Mucosa of descending colon (tissue), 3 donors: ENCODE data around the gene BARX1. TPM values are rescaled to one million over a fixed set of nuclear protein-coding genes. Genes with fewer than 3 reads are reported as not detected.

Source experiments
- ATAC-seq: fragments of 200-7000 bp; cut with Tn5 transposase; one replicate; pipeline ENCODE4 v1.9.1; 2020; ENCODE audit warnings: mild to moderate bottlenecking, moderate library complexity
- DNase-seq, 3 donors: peaks; one replicate each; pipeline ENCODE4 v3.0.0-alpha.2; 2020
- H3K36me3 ChIP-seq: fragments of 200-600 bp; one replicate; pipeline ENCODE4 v1.8.0; 2021; ENCODE audit warnings: low read depth, mild to moderate bottlenecking
- H3K4me1 ChIP-seq: fragments of 200-600 bp; one replicate; pipeline ENCODE4 v1.8.0; 2021; ENCODE audit warnings: low read depth, mild to moderate bottlenecking
- H3K4me3 ChIP-seq: fragments of 200-600 bp; one replicate; pipeline ENCODE4 v1.8.0; 2021; ENCODE audit warnings: mild to moderate bottlenecking
- H3K9me3 ChIP-seq: fragments of 200-600 bp; one replicate; pipeline ENCODE4 v1.8.0; 2021; ENCODE audit warnings: mild to moderate bottlenecking
- intact Hi-C, 2 donors: fragments of 100-400 bp; cut with DNase I in 1 of 2; cut with micrococcal nuclease in 1 of 2; formaldehyde crosslinking; loops; one replicate each; pipeline versions ENCODE4 v1.11.0 to v1.11.1; 2022; cut with DNase I, micrococcal nuclease
- total RNA-seq, 3 donors: library from RNA; stranded (reverse); fragmentation: NEBNext Ultra II Directional in 2 of 3; extraction: Animal tissue kit (Norgen Biotek cat#: 25700) in 2 of 3; gene quantifications; one replicate each; pipeline versions ENCODE4 v1.2.1 to v1.2.4, GENCODE V29; 2021 to 2023
- TF ChIP-seq, protein P1 (sequence below): fragments of 200-600 bp; IDR thresholded peaks from one replicate; pipeline ENCODE4 v1.8.0; 2022; ENCODE audit warnings: antibody characterized with exemption, mild to moderate bottlenecking
- donor health status: DM: no; HTN: no; CAD: no; lungs with moderate emphysema.
- donor health status: DM: no; HTN: no; CAD: no.
- donor health status: DM: no; HTN: yes; CAD: no.

Gene BARX1
- total RNA-seq, 3 donors from 2014 or later: 0.17 TPM; not detected in 2

DNA sequence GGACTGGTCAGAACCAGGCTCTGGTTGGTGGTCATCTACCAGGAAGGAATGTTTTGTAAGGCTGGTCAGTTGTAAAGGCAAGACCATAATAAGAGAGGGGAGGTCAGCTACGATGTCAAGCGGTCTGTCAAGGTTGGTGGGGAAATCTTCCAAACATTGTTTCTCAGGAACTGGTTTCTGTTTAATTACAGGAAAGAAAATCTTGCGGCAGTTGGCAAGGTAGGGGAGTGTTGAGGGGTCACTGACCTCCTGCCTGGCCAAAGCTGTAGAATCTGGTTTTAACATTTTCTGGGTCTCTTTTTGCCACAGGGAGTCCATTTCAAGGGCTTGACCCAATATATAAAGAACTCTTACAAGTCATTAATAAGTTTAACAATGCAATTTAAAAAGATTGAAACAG lies 39.0 kb upstream of the BARX1 start:
- intact Hi-C loops: no loop called here
- Histone ChIP-seq H3K36me3 (no peaks in the 10 kb centered on the region), H3K9me3 (peaks cover 10% of the 10 kb centered on the region), H3K4me1 (no peaks in the 10 kb centered on the region), H3K4me3 (no peak overlapping the region)
- ATAC-seq (no peak), DNase-seq (no peak)
- TF ChIP-seq, protein P1, sequence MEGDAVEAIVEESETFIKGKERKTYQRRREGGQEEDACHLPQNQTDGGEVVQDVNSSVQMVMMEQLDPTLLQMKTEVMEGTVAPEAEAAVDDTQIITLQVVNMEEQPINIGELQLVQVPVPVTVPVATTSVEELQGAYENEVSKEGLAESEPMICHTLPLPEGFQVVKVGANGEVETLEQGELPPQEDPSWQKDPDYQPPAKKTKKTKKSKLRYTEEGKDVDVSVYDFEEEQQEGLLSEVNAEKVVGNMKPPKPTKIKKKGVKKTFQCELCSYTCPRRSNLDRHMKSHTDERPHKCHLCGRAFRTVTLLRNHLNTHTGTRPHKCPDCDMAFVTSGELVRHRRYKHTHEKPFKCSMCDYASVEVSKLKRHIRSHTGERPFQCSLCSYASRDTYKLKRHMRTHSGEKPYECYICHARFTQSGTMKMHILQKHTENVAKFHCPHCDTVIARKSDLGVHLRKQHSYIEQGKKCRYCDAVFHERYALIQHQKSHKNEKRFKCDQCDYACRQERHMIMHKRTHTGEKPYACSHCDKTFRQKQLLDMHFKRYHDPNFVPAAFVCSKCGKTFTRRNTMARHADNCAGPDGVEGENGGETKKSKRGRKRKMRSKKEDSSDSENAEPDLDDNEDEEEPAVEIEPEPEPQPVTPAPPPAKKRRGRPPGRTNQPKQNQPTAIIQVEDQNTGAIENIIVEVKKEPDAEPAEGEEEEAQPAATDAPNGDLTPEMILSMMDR: no peak

GRCh38 chr9:93992830-93993229 lies 37.7 kb upstream of the BARX1 start:
- ATAC-seq (no peak), DNase-seq (no peak)
- Histone ChIP-seq H3K36me3 (no peaks in the 10 kb centered on the region), H3K9me3 (peaks cover 10% of the 10 kb centered on the region), H3K4me1 (no peaks in the 10 kb centered on the region), H3K4me3 (no peak overlapping the region)
- intact Hi-C loops: no loop called here
- TF ChIP-seq, protein P1: no peak

GRCh38 chr9:93990448-93990847 lies 35.3 kb upstream of the BARX1 start:
- ATAC-seq (no peak), DNase-seq (no peak)
- TF ChIP-seq, protein P1: no peak
- no peak overlapping the region for H3K4me3 ChIP-seq
- no peaks in the 10 kb centered on the region for H3K4me1 ChIP-seq
- intact Hi-C loops: no loop called here
- no peaks in the 10 kb centered on the region for H3K36me3 ChIP-seq
- H3K9me3 ChIP-seq: peaks cover 10% of the 10 kb centered on the region

GRCh38 chr9:93988056-93988455 lies 32.9 kb upstream of the BARX1 start:
- ATAC-seq (no peak), DNase-seq (no peak)
- TF ChIP-seq, protein P1: no peak
- Histone ChIP-seq H3K9me3 (peaks cover 10% of the 10 kb centered on the region), H3K36me3 (no peaks in the 10 kb centered on the region), H3K4me3 (no peak overlapping the region), H3K4me1 (no peaks in the 10 kb centered on the region)
- intact Hi-C loops: no loop called here

DNA sequence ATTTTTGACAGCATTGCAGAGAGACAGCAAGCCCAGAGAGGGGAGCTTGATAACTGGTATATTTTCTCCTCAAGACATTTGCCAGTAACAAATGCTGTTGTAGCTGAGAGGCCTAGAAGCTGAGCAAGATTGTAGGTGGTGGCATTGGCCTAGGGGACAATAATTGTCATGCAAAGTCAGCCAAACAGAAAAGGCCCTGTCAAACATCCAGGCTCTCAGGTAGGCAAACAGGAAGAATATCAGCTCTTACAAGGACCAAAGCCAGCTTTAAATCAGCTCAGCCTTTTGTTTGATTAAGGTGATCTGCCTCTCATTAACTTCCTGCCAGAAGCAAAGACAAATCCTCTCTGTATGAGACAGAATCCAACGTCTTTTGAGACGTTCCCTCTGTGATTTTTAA lies 29.7 kb upstream of the BARX1 start:
- no peaks in the 10 kb centered on the region for H3K4me1 ChIP-seq
- no peaks in the 10 kb centered on the region for H3K36me3 ChIP-seq
- no peak for DNase-seq
- intact Hi-C loops: no loop called here
- ATAC-seq: no peak
- no peaks in the 10 kb centered on the region for H3K9me3 ChIP-seq
- H3K4me3 ChIP-seq: no peak overlapping the region
- TF ChIP-seq, protein P1: no peak

- TF ChIP-seq, protein P1: no peak
- intact Hi-C loops: no loop called here
- Histone ChIP-seq H3K4me3 (no peak overlapping the region), H3K9me3 (no peaks in the 10 kb centered on the region), H3K4me1 (no peaks in the 10 kb centered on the region), H3K36me3 (no peaks in the 10 kb centered on the region)
- no peak for DNase-seq
- ATAC-seq: no peak
Measured at GRCh38 chr9:93983875-93984274, 28.7 kb upstream of the BARX1 start.
